ENCODE measurements around the gene MAP4.

Gene MAP4

GRCh38 chr3:47971081-47971480 is 45.1 kb downstream of the MAP4 start:
- no peak for DNase-seq (ENCODE audit: low read depth in 2 of 2)

DNA sequence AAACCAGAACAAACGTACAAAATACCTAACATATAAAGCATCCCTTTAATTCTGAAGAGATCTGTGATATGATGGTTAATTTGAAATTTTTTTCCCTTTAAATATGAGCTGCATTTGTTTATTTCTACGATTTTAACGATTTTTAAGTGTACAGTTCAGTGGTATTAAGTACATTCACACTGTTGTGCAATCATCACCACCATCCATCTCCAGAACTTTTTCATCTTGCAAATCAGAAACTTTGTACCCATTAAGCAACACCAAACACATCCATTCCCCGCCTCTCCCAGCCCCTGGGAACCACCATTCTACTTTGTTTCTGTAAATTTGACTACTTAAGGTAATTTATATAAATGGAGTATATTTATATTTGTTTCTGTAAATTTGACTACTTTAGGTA is 51.5 kb downstream of the MAP4 start:
- DNase-seq (ENCODE audit: low read depth in 2 of 2): no peak

DNA sequence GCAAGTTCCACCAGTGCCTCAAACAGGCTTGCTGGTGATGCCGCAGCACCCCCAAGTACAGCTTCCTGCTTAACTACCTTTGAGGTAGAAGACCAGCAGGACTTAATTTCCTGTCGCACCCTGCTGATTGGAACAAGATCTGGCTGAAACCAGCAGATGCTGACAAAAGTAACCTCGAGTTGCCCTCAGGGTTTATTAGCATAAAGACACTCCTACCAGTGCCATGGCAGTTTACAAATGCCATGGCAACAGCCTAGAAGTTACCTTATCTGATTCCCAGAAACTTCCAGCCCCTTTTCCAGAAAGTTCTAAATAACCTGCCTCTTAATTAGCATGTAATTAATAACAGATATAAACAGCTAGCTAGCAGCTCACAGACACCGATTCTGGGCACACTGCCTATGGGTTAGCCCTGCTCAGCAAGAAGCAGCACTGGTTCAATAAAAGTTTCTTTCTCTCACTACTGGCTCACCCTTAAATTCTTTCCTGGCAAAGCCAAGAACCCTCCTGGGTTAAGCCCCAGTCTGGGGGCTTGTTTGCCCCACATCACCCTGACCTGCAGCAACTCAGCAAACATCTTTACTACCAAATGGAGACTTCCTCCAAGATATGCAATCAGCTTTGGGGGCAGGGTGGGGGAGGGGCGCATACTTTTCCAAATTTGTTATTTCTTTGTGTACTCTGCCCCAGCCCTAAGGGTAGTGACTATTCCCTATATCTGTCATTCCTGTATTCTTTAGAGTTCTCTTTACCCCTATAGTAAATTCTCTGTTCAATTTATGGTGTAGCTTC is 54.2 kb downstream of the MAP4 start:
- no peak for DNase-seq (ENCODE audit: low read depth in 2 of 2)

DNA sequence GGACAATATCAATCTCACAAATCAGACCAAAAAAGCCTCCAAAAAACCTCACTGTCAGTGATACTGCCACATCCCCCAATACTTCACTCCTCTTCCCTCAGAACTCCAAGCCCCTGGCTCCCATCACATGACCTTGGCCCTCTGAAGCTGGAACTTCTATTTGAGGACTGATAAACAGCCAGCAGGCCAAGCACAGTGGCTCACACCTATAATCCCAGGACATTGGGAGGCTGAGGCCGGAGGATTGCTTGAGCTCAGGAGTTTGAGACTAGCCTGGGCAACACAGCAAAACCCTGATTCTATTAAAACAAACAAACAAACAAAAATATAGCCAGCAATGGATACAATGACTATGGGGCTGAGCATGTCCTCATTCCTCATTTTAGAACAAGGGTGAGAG is 55.2 kb downstream of the MAP4 start:
- DNase-seq (ENCODE audit: low read depth in 2 of 2): no peak

GRCh38 chr3:47956521-47956920 is 59.7 kb downstream of the MAP4 start:
- no peak for DNase-seq (ENCODE audit: low read depth in 2 of 2)

- DNase-seq (ENCODE audit: low read depth in 2 of 2): no peak
Measured at GRCh38 chr3:47954567-47954966, 61.6 kb downstream of the MAP4 start.

GRCh38 chr3:47950453-47951169 is 65.6 kb downstream of the MAP4 start:
- no peak for DNase-seq (ENCODE audit: low read depth in 2 of 2)

- no peak for DNase-seq (ENCODE audit: low read depth in 2 of 2)
Measured at GRCh38 chr3:47949979-47950378, 66.2 kb downstream of the MAP4 start.

- DNase-seq (ENCODE audit: low read depth in 2 of 2): no peak
Measured at GRCh38 chr3:47940232-47940631, 76.0 kb downstream of the MAP4 start.

DNA sequence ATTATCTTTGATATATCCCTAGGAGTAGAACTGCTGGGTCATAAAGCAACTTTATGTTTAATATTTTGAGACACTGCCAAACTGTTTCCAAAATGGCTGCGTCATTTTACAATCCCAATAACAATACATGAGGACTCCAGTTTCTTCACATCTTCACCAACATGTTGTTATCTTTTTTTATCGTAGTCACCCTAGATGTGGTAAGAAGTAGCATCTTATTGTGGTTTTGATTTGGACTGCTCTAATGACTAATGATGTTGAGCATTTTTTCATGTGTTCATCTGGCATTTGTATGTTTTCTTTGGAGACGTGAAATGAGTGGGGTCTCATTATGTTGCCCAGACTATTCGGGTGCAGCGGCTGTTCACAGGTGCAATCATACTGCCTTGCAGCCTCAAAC is 83.8 kb downstream of the MAP4 start:
- no peak for DNase-seq (ENCODE audit: low read depth in 2 of 2)

- no peak for DNase-seq (ENCODE audit: low read depth in 2 of 2)
Measured at GRCh38 chr3:47930979-47931378, 85.2 kb downstream of the MAP4 start.

- no peak for DNase-seq (ENCODE audit: low read depth in 2 of 2)
Measured at GRCh38 chr3:47916696-47917095, 99.5 kb downstream of the MAP4 start.

DNA sequence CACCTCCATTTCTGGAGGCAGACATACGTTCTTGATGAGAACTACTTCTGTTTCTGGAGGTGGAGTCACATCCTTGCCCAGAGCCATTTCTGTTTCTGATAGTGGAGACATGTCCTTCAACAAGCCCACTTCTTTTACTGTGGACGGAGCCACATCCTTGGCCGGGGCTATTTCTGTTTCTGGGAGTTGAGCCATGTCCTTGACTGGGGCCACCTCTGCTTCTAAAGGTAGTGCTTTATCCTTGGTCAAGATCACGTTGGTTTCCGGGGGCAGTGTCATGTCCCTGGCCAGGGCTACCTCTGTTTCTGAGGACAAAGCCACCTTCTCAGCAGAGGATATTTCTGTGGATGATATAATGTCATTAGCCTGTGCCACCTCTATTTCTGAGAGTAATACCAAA is 100.0 kb downstream of the MAP4 start:
- DNase-seq (ENCODE audit: low read depth in 2 of 2): no peak

- DNase-seq (ENCODE audit: low read depth in 2 of 2): no peak
Measured at GRCh38 chr3:47912006-47912504, 104.2 kb downstream of the MAP4 start.

GRCh38 chr3:47910777-47911440 is 105.3 kb downstream of the MAP4 start:
- DNase-seq (ENCODE audit: low read depth in 2 of 2): no peak

- DNase-seq (ENCODE audit: low read depth in 2 of 2): no peak
Measured at GRCh38 chr3:47910233-47910632, 106.0 kb downstream of the MAP4 start.

DNA sequence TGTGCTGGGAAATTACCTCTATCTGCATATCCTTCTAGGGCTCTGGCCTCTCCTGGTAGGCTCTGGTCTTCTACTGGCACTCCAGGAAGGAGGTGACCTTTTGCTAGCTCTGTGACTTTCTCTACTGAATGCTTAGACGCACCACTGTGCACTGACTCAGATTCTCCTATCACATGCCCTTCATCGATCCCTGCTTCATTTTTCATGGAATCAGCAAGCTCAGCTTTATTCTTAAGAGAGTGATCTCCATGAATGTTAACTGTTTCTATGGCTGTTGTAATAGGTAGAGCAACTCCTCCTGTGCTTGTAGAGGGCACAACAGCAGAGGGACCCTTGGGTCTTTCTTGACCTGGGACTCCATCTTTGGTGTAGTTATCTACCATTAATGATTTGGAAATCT is 106.6 kb downstream of the MAP4 start:
- DNase-seq (ENCODE audit: low read depth in 2 of 2): no peak

GRCh38 chr3:47908744-47909143 is 107.5 kb downstream of the MAP4 start:
- DNase-seq (ENCODE audit: low read depth in 2 of 2): no peak

DNA sequence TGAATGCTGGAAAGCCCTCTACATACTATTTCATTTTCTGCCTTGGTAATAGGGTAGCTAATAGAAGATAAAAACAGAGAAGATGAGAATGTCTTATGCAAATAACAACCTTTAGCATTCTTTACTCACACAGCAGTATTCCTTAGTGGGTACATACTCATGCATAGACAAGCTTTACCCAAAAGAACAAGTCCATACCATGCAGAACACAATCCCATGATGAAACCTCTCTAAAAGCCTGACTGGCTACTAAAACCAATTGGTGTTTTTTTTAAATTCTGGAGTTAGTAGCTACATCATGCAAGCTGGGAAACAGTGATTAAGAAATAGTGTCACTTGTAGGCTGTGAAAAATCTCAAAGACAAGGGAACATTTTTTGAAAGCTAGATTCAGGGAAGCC is 108.4 kb downstream of the MAP4 start:
- DNase-seq (ENCODE audit: low read depth in 2 of 2): no peak

DNA sequence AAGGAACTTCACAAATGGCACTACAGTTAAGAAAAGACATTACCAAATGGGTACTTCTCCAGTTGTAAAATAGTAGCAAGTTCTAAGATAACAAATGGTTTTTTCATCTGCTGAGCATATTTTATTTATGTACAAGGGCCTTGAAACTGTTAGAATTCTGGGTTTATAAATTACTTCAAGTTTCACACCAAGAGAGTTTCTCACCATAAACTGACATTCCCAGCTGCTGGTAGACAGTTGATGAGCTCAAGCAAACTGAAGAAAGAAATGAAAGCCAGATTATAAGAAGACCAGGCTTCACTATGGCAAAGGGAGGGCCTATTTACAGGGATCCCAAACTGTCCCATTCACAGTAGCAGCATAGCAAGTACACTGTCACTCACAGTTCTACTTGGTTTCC is 113.5 kb downstream of the MAP4 start:
- no peak for DNase-seq (ENCODE audit: low read depth in 2 of 2)

GRCh38 chr3:47901280-47901833 is 114.9 kb downstream of the MAP4 start:
- no peak for DNase-seq (ENCODE audit: low read depth in 2 of 2)

DNA sequence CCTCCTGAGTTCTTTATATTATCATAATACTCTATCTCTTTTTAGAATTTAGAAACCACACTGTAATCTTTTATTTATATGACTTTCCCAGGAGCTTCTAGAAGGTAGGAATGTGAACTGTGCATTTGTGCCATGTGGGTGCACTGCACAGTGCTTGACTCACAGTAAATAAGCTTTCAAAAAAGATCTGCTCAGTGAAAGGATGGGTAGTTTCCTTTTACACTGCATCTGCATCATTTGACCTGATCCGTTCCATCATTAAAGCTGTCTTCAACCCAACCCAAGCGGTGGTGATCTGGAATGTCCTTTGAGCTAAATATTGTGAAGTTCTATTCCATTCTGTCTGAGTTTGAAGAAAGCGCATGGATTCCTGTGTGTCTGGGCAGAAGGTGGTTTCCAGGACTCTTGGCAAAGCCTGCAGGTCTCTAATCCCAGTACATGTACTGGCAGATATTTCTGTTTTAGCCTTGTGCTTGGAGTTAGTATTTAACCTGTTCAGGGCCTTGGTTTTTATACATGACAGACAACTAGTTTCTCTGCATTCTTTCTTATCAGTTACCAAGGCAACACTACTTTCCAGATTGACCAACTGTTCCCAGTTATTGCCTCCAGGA is 116.6 kb downstream of the MAP4 start:
- DNase-seq (ENCODE audit: low read depth in 2 of 2): no peak

Measured in stimulated activated CD8-positive, alpha-beta memory T cell treated with anti-CD3 and anti-CD28 coated beads, Interleukin-2, amount 100 ng/mL, for 1 hour (primary cell).